Endothelial cell of umbilical vein (primary cell): Measurements from ENCODE around the gene EPS8. TPM values are rescaled to one million over a fixed set of nuclear protein-coding genes. Genes with fewer than 3 reads are reported as not detected.

Experiments used
- Bru-seq: library from RNA; stranded (reverse); fragments of 400-500 nt; gene quantifications from one replicate; lab custom pipeline; 2021; lab: Mats Ljungman, UMichigan
- BruChase-seq, 2 experiments: library from RNA; stranded (reverse); fragments of 400-500 nt; gene quantifications; one replicate each; lab custom pipeline; 2021; lab: Mats Ljungman, UMichigan
- BruUV-seq: library from RNA; stranded (reverse); fragments of 400-500 nt; replicated peaks from 2 replicates; lab custom pipeline; 2021; lab: Mats Ljungman, UMichigan
- CTCF ChIA-PET: fragments of 300-600, 350-600 bp; sonication (Branson Sonifier 250); formaldehyde crosslinking; loops from one replicate; lab custom pipeline; 2021; ENCODE audit warnings: antibody characterized with exemption, inconsistent platforms; lab: Charles Lee
- POLR2A ChIA-PET: fragments of 300-600, 350-600 bp; sonication (Branson Sonifier 250); formaldehyde crosslinking; loops from one replicate; lab custom pipeline; 2021; ENCODE audit warnings: antibody characterized with exemption, inconsistent platforms; lab: Charles Lee
- DNase-seq: peaks from one replicate; pipeline ENCODE4 v3.0.0-alpha.2; 2011; ENCODE audit warnings: low read depth, low spot score
- FAIRE-seq: peaks from 2 replicates; lab custom pipeline; 2011; peaks lifted over from hg19 to GRCh38; lab: Jason Lieb, UNC
- H2AFZ ChIP-seq: 2 replicates; pipeline ENCODE4 v1.6.0; 2012; ENCODE audit warnings: low read depth, low read length, control low read depth, inconsistent platforms
- H3K27ac ChIP-seq: 2 replicates; pipeline ENCODE4 v1.5.1; 2011; ENCODE audit warnings: low read depth, mild to moderate bottlenecking, control low read depth, low read length, moderate library complexity; ENCODE audit not compliant: insufficient read depth
- H3K27me3 ChIP-seq, 2 experiments: 2 replicates each; pipeline versions ENCODE4 v1.6.0 to v1.6.1; 2011; ENCODE audit warnings: low read length in 2 of 2, mixed read lengths in 1 of 2; ENCODE audit not compliant: control insufficient read depth in 2 of 2, insufficient read depth in 2 of 2
- H3K36me3 ChIP-seq, 2 experiments: 2 replicates in 1 of 2; 3 replicates in 1 of 2; pipeline ENCODE4 v1.5.1; 2011; ENCODE audit warnings: low read length in 2 of 2, mild to moderate bottlenecking in 1 of 2, moderate library complexity in 1 of 2; ENCODE audit not compliant: control insufficient read depth in 2 of 2, insufficient read depth in 2 of 2; ENCODE audit errors: extremely low read depth in 1 of 2
- H3K4me1 ChIP-seq: 3 replicates; pipeline ENCODE4 v1.5.1; 2011; ENCODE audit warnings: mild to moderate bottlenecking, low read length; ENCODE audit not compliant: control insufficient read depth, insufficient read depth; ENCODE audit errors: extremely low read depth
- H3K4me2 ChIP-seq: 2 replicates; pipeline ENCODE4 v1.6.1; 2011; ENCODE audit warnings: low read length, control low read depth, mixed read lengths; ENCODE audit not compliant: insufficient read depth
- H3K4me3 ChIP-seq, 3 experiments: fragments of 200-600 bp in 1 of 3; sonication (generic), shearing (Covaris generic) in 1 of 3; replicated peaks in 1 of 3; 2 replicates each; pipeline ENCODE4 v1.5.1; 2011 to 2016; ENCODE audit warnings: control low read depth in 3 of 3, low read length in 3 of 3, mild to moderate bottlenecking in 2 of 3, inconsistent platforms in 1 of 3, low read depth in 1 of 3, moderate library complexity in 1 of 3; ENCODE audit not compliant: insufficient read depth in 1 of 3
- H3K79me2 ChIP-seq: 2 replicates; pipeline ENCODE4 v1.6.0; 2012; ENCODE audit warnings: low read length, inconsistent platforms; ENCODE audit not compliant: control insufficient read depth, insufficient read depth
- H3K9ac ChIP-seq: replicated peaks from 2 replicates; pipeline ENCODE3; 2011; ENCODE audit warnings: low read length, control low read depth; ENCODE audit not compliant: insufficient read depth; ENCODE audit errors: extremely low read depth
- H3K9me1 ChIP-seq: replicated peaks from 3 replicates; pipeline ENCODE4 v1.6.0; 2011; ENCODE audit warnings: mild to moderate bottlenecking, low read length; ENCODE audit not compliant: control insufficient read depth, insufficient read depth; ENCODE audit errors: extremely low read depth
- H3K9me3 ChIP-seq: replicated peaks from 2 replicates; pipeline ENCODE4 v1.5.1; 2012; ENCODE audit warnings: low read length, inconsistent platforms; ENCODE audit not compliant: control insufficient read depth, insufficient read depth
- H4K20me1 ChIP-seq: replicated peaks from 2 replicates; pipeline ENCODE3; 2011; ENCODE audit warnings: mild to moderate bottlenecking, low read length; ENCODE audit not compliant: control insufficient read depth, insufficient read depth; ENCODE audit errors: extremely low read depth
- EZH2 ChIP-seq: IDR thresholded peaks from 2 replicates; pipeline ENCODE4 v1.6.1; 2012; ENCODE audit warnings: borderline replicate concordance, low read depth, mild to moderate bottlenecking, moderate library complexity, low read length, inconsistent platforms; ENCODE audit not compliant: severe bottlenecking
- FOS ChIP-seq: IDR thresholded peaks from 2 replicates; pipeline ENCODE4 v1.6.1; 2011; ENCODE audit warnings: mild to moderate bottlenecking, low read length, moderate library complexity, borderline replicate concordance; ENCODE audit not compliant: insufficient read depth
- GATA2 ChIP-seq: IDR thresholded peaks from 2 replicates; pipeline ENCODE4 v1.7.0; 2011; ENCODE audit warnings: low read depth, mild to moderate bottlenecking, moderate library complexity, mixed read lengths, low read length; ENCODE audit not compliant: insufficient read length, insufficient read depth
- MYC ChIP-seq: IDR thresholded peaks from one replicate; pipeline ENCODE4 v1.6.1; 2011; ENCODE audit warnings: mild to moderate bottlenecking, low read depth, low read length
- POLR2A ChIP-seq: IDR thresholded peaks from 2 replicates; pipeline ENCODE4 v1.6.1; 2012; ENCODE audit warnings: low read depth, mild to moderate bottlenecking, control low read depth, low read length
- POLR2AphosphoS5 ChIP-seq: IDR thresholded peaks from 2 replicates; pipeline ENCODE4 v1.6.1; 2012; ENCODE audit warnings: low read depth, mild to moderate bottlenecking, control low read depth, low read length, moderate library complexity; ENCODE audit not compliant: insufficient read depth
- dilution Hi-C: fragments of 300-500 bp; cut with MboI; formaldehyde crosslinking; loops from one replicate; pipeline ENCODE4 v1.15.0; 2019; ENCODE audit warnings: low sequenced_read_pairs; ENCODE audit not compliant: extremely low pct_ligation_motif_present
- intact Hi-C: fragments of 100-400 bp; cut with micrococcal nuclease; formaldehyde crosslinking; loops from one replicate; pipeline ENCODE4 v1.10.0; 2022
- long read RNA-seq: library from polyadenylated mRNA; stranded (forward); transcript quantifications from one replicate; pipeline ENCODE4 v2.0.0, GENCODE V29; 2021
- polyA minus RNA-seq, 3 experiments: library from RNA; depleted of rRNA, polyadenylated mRNA; stranded (reverse); fragments of >200 nt; gene quantifications; 1 replicate in 1 of 3; 2 replicates in 2 of 3; pipeline ENCODE4 v1.2.3, GENCODE V29; 2011
- polyA plus RNA-seq, 4 experiments: library from polyadenylated mRNA; depleted of rRNA in 3 of 4; stranded (reverse) in 3 of 4; unstranded in 1 of 4; fragments of >200 nt; gene quantifications; 2 replicates each; pipeline versions ENCODE4 v1.2.1 to v1.2.3, GENCODE V29; 2011 to 2012; ENCODE audit warnings: missing spikeins in 1 of 4
- total RNA-seq: library from RNA; stranded (reverse); gene quantifications from 2 replicates; pipeline ENCODE4 v1.2.3, GENCODE V29; 2021
- TF ChIP-seq, protein P1 (sequence below), 2 donors: IDR thresholded peaks; 1 replicate in 1 of 2; 2 replicates in 1 of 2; pipeline ENCODE4 v1.5.1; 2011; ENCODE audit warnings: low read length in 2 of 2, mild to moderate bottlenecking in 2 of 2, moderate library complexity in 2 of 2, control low read depth in 1 of 2, inconsistent platforms in 1 of 2, low read depth in 1 of 2; ENCODE audit not compliant: insufficient read depth in 1 of 2; ENCODE audit errors: extremely low read depth in 1 of 2

Gene EPS8
- total RNA-seq: 11.9 and 12.1 TPM in 2 replicates
- polyA plus RNA-seq: 7.2 and 8.4 TPM in 2 replicates
- 9.5 and 11.7 TPM in 2 replicates for polyA plus RNA-seq (2011; cell fraction: cytosol; rRNA removed)
- polyA plus RNA-seq (2011; cell fraction: nucleus; rRNA removed): 13.6 and 15.7 TPM in 2 replicates
- polyA plus RNA-seq (2012): 13.2 and 17.3 TPM in 2 replicates
- 9.1 and 22.2 TPM in 2 replicates for polyA minus RNA-seq
- polyA minus RNA-seq (2011; cell fraction: cytosol; rRNA and poly(A)+ RNA removed): 3.0 TPM
- polyA minus RNA-seq (2011; cell fraction: nucleus; rRNA and poly(A)+ RNA removed): 25.4 and 26.6 TPM in 2 replicates
- Bru-seq, nascent RNA: percentile 58 among the genes with signal in this experiment
- percentile 51 among the genes with signal in this experiment for BruChase-seq, experiment 1, labeled RNA remaining after a 6-hour chase
- BruChase-seq, experiment 2, labeled RNA remaining after a 2-hour chase: percentile 51 among the genes with signal in this experiment
- long read RNA-seq, transcript EPS8-221 (21 exons, 3,873 nt): major isoform, 32 of 39 reads
- long read RNA-seq, partial matches to known transcripts: 2 of 39 reads
- long read RNA-seq, other reads (novel, unspliced or antisense): 3 of 39 reads

DNA sequence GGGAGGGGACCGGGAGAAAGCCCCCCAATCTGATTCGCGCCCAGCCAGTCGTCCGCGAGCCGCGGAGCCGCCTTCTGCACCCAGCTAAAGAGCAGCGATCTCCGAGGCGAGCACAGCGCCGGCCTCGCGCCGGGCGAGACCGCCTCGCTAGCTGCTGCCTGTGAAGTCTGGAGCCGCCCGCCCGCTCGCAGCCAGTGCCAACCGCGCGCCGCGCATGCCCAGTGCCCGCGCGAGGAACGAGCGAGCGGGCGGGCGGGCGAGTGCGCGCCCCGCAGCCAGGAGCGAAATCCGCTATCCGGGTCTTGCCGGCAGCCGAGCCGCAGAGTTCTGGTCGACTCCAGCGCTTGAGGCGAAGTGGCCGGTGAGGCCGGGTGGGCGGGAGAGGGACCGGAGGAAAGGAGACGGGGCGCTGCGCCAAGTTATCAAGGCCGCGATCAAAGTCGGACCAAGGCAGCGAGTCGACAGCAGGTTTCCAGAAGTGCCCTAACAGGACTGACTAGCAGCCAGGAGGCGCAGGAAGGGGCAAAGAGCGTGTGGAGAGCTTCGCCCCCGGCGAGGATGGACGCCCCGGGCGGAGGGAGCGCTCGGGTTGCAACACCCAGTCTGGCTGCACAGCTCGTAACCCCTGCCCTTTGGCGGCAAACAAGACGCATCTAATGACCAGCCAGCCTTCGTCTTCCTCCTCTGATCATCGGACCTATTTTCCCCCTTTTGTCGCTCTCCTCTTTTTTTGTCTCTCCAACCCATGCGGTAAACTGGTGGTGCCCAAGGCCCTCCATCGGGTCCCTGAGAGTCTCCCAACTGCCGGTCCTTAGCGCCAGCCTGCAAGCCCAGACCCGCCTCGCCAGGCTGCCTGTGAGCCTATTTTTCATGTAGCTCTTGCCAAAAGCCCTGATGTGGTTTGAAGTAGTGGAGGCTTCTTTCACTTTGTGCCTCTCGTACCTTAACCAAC, at the start of gene EPS8:
EPS8 (minus strand) TSS at position 169 of the 952 bp plus-strand sequence. CDS start 106,437 bp downstream, outside the sequence.
- intact Hi-C loops: loop anchor here (1.0 to 5.0 kb wide), 6 partner anchors 68 to 1532 kb away; no protein-coding TSS in a partner anchor
- CTCF ChIA-PET: interaction anchor here (1.3 to 3.4 kb wide), 6 partner anchors 9 to 205 kb away, joined by 3 to 13 read pairs (median 5); no protein-coding TSS in a partner anchor
- Histone ChIP-seq H3K4me2 (peak within 1 kb of the TSS; percentile 98), H3K9ac (peak within 1 kb of the TSS; percentile 81), H2AFZ (peak within 1 kb of the TSS; percentile 70), H3K27me3 (no peaks in the 10 kb centered on the region), H3K36me3 (no peaks in the 10 kb centered on the region), H3K4me1 (peaks cover 13% of the 10 kb centered on the region), H4K20me1 (no peaks in the 10 kb centered on the region), H3K79me2 (peaks cover 2% of the 10 kb centered on the region), H3K9me3 (no peaks in the 10 kb centered on the region), H3K27ac (peak within 1 kb of the TSS; percentile 52), H3K4me3 (peak within 1 kb of the TSS; percentile 49 to 83 (median 83)), H3K9me1 (no peaks in the 10 kb centered on the region)
- peak; percentile 91 for FAIRE-seq
- dilution Hi-C loops: no loop called here
- POLR2A ChIA-PET: no interaction called here
- peak; percentile 94 for DNase-seq
- TF ChIP-seq GATA2 (peak; percentile 65), POLR2AphosphoS5 (peak; percentile 78), POLR2A (peak; percentile 59), EZH2 (peak; percentile 47), FOS (peak; percentile 41), MYC (no peak)
- TF ChIP-seq, protein P1, sequence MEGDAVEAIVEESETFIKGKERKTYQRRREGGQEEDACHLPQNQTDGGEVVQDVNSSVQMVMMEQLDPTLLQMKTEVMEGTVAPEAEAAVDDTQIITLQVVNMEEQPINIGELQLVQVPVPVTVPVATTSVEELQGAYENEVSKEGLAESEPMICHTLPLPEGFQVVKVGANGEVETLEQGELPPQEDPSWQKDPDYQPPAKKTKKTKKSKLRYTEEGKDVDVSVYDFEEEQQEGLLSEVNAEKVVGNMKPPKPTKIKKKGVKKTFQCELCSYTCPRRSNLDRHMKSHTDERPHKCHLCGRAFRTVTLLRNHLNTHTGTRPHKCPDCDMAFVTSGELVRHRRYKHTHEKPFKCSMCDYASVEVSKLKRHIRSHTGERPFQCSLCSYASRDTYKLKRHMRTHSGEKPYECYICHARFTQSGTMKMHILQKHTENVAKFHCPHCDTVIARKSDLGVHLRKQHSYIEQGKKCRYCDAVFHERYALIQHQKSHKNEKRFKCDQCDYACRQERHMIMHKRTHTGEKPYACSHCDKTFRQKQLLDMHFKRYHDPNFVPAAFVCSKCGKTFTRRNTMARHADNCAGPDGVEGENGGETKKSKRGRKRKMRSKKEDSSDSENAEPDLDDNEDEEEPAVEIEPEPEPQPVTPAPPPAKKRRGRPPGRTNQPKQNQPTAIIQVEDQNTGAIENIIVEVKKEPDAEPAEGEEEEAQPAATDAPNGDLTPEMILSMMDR (IDR thresholded peaks at IDR 0.05; ENCODE audit: extremely low read depth in 1 of 2, insufficient read depth in 1 of 2, low read depth in 1 of 2, low read length in 2 of 2): no peak
- BruUV-seq: no TSS peak
